ENCODE results near the gene MAP3K10. TPM values are rescaled to one million over a fixed set of nuclear protein-coding genes. Genes with fewer than 3 reads are reported as not detected.

Gene MAP3K10
- total RNA-seq, 3 donors from 2014 or later = 6.1 to 13.5 (median 10.2) TPM

DNA sequence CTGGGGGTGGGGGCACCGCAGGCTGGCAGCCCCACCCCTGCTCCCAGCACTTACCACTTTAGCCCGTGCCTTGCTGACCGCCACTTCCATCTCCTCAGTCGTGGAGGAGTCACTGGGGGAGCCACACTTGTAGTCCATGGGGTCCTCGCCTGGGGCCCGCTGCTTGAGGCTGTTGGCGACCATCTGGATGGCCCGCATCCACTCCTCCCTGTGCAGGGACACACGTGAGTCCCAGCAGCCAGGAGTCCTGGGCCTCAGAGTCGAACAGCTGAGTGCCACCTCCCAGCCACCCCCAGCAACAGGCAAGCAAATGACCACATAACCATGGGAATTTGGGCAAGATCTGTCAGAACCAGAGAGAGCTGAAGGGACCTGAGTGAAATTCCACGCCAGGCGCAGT lies 51.3 kb downstream of the MAP3K10 start:
- Histone ChIP-seq H3K27ac (peak overlapping the region; percentile 10 to 74), H3K27me3 (no peaks in the 10 kb centered on the region), H3K9me3 (no peaks in the 10 kb centered on the region), H3K4me3 (peak overlapping the region in 1 of 3 donors; percentile 23), H3K4me1 (peaks cover 7 to 8% of the 10 kb centered on the region in 2 donors), H3K36me3 (no peaks in the 10 kb centered on the region)
- intact Hi-C loops (cut with DNase I; ENCODE audit: low total_unique reads) = no loop called here
- TF ChIP-seq POLR2AphosphoS5 (IDR thresholded peaks at IDR 0.05) (no peak), POLR2A (IDR thresholded peaks at IDR 0.05) (no peak)
- TF ChIP-seq, protein P1, sequence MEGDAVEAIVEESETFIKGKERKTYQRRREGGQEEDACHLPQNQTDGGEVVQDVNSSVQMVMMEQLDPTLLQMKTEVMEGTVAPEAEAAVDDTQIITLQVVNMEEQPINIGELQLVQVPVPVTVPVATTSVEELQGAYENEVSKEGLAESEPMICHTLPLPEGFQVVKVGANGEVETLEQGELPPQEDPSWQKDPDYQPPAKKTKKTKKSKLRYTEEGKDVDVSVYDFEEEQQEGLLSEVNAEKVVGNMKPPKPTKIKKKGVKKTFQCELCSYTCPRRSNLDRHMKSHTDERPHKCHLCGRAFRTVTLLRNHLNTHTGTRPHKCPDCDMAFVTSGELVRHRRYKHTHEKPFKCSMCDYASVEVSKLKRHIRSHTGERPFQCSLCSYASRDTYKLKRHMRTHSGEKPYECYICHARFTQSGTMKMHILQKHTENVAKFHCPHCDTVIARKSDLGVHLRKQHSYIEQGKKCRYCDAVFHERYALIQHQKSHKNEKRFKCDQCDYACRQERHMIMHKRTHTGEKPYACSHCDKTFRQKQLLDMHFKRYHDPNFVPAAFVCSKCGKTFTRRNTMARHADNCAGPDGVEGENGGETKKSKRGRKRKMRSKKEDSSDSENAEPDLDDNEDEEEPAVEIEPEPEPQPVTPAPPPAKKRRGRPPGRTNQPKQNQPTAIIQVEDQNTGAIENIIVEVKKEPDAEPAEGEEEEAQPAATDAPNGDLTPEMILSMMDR (IDR thresholded peaks at IDR 0.05) = no peak
- no peak for DNase-seq (ENCODE audit: low spot score in 2 of 2)

DNA sequence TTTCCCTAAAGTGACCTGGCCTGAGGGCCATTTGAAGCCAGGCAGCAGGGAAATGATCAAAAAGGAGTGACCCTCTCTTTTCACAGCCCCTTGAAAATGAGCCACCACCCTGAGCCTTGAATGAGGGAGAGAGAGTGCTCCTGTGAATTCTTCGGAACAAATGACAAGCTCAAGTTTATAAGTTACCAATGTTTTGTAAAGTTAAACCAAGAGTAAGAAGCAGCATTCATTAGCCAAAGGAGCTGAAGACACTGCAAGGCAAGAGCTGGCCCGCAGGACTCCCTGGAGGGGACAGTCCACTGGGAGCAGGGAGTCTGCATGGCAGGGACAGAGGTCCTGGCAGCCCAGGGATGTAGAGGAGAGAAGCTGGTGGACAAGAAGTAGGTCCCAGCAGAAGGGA lies 52.0 kb downstream of the MAP3K10 start:
- intact Hi-C loops (cut with DNase I; ENCODE audit: low total_unique reads) = no loop called here
- H3K4me3 ChIP-seq = no peak overlapping the region
- H3K27ac ChIP-seq = no peak overlapping the region
- no peaks in the 10 kb centered on the region for H3K36me3 ChIP-seq
- H3K9me3 ChIP-seq = no peaks in the 10 kb centered on the region
- TF ChIP-seq POLR2A (IDR thresholded peaks at IDR 0.05) = no peak
- no peak for TF ChIP-seq POLR2AphosphoS5 (IDR thresholded peaks at IDR 0.05)
- TF ChIP-seq, protein P1 (IDR thresholded peaks at IDR 0.05) = no peak
- H3K4me1 ChIP-seq = peaks cover 7 to 8% of the 10 kb centered on the region in 2 donors
- no peak for DNase-seq (ENCODE audit: low spot score in 2 of 2)
- no peaks in the 10 kb centered on the region for H3K27me3 ChIP-seq

DNA sequence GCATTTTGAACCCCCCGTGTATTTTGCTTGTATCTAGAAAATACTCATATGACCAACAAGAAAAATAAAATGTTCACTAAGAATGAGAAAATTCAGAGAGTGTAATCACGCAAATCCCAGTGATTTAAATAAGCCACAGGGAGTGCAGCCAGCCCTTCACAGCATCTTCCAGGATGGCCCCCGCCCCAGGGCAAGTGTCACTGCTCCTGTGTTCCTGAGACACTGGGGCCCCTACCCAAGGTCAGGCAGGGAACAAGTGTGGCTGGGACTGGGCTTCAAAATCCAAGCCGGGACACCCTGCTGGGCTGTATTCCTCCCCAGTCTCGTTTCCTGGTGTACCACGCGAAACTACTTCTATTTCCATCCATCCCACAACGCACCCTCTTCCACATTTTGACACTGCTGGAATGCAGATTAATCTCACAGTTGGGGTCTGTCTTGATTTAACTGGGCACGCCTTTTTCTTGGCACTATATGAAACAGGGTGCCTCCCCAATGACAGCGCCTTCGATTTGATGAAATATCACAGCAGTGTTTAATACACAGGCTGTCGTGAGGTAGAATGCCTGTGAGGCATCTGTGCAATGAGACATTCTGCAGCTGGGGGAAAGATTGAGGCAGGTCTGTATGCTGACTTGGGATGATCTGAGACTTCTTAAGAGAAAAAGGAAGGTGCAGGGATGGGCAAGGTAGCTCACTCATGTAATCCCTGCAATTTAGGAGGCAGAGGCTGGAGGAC lies 53.5 kb downstream of the MAP3K10 start:
- Histone ChIP-seq H3K9me3 (no peaks in the 10 kb centered on the region), H3K4me3 (no peak overlapping the region), H3K27ac (no peak overlapping the region), H3K36me3 (no peaks in the 10 kb centered on the region), H3K4me1 (peaks cover 7 to 8% of the 10 kb centered on the region in 2 donors), H3K27me3 (no peaks in the 10 kb centered on the region)
- no peak for DNase-seq (ENCODE audit: low spot score in 2 of 2)
- intact Hi-C loops (cut with DNase I; ENCODE audit: low total_unique reads) = no loop called here
- TF ChIP-seq POLR2AphosphoS5 (IDR thresholded peaks at IDR 0.05) (no peak), POLR2A (IDR thresholded peaks at IDR 0.05) (no peak)
- TF ChIP-seq, protein P1 (IDR thresholded peaks at IDR 0.05) = no peak

DNA sequence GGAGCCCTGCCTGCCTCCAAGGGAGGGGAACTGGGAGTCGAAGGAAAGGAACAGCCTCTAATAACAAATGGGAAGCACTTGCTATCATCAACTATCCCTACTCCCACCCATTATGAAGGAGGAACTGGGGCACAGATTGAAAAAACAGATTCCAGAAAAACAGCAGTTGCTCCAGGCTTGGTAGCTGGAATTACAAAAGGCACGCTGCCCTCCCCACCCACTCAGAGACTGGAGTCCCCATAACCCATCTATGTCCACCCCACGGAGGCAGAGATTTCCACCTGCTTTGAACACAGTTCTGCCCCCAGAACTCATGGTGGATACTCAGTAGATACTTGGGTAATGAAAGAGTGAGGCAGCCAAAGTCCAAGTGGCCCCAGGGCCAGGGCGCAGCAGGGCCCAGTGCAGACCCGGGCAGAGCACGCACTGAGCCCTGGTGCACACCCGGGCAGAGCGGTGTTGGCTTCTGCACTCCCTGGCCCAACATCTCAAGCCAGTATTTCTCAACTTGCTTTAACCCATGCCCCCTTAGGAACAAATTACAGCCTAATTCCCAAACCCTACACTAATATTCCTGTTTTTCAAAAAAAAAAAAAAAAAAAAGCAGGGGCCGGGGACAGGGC lies 54.4 kb downstream of the MAP3K10 start:
- Histone ChIP-seq H3K27me3 (no peaks in the 10 kb centered on the region), H3K27ac (no peak overlapping the region), H3K4me3 (no peak overlapping the region), H3K36me3 (no peaks in the 10 kb centered on the region), H3K4me1 (peaks cover 7 to 8% of the 10 kb centered on the region in 2 donors), H3K9me3 (no peaks in the 10 kb centered on the region)
- intact Hi-C loops (cut with DNase I; ENCODE audit: low total_unique reads) = no loop called here
- DNase-seq (ENCODE audit: low spot score in 2 of 2) = no peak
- TF ChIP-seq, protein P1 (IDR thresholded peaks at IDR 0.05) = no peak
- TF ChIP-seq POLR2A (IDR thresholded peaks at IDR 0.05) (no peak), POLR2AphosphoS5 (IDR thresholded peaks at IDR 0.05) (no peak)

Measured in breast epithelium (tissue), 4 donors.